Daoy (cell line): ENCODE results near the gene SPRYD3. TPM values are rescaled to one million over a fixed set of nuclear protein-coding genes. Genes with fewer than 3 reads are reported as not detected.
"Not testable (repeated sequence)": the region's sequence is repeated elsewhere in the genome, so short reads cannot be mapped to it uniquely, and the experiment has no call there.

Source experiments
- DNase-seq: peaks from one replicate; pipeline ENCODE4 v3.0.0-alpha.2; 2015; ENCODE audit warnings: low read depth
- total RNA-seq: library from RNA; depleted of rRNA; stranded (reverse); fragments of >200 nt; shearing (Covaris generic); gene quantifications from 2 replicates; pipeline ENCODE4 v1.2.3, GENCODE V29; 2014; rRNA removed

The SPRYD3 gene, protein sequence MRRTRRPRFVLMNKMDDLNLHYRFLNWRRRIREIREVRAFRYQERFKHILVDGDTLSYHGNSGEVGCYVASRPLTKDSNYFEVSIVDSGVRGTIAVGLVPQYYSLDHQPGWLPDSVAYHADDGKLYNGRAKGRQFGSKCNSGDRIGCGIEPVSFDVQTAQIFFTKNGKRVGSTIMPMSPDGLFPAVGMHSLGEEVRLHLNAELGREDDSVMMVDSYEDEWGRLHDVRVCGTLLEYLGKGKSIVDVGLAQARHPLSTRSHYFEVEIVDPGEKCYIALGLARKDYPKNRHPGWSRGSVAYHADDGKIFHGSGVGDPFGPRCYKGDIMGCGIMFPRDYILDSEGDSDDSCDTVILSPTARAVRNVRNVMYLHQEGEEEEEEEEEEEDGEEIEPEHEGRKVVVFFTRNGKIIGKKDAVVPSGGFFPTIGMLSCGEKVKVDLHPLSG
- total RNA-seq = 22.2 and 23.8 TPM in 2 replicates

GRCh38 chr12:53079226-53080117, at the start of gene SPRYD3:
Gene SPRYD3, minus strand, starts transcription at chr12:53079390. Its CDS starts 57 bp downstream, at chr12:53079333.
- peak; percentile 98 for DNase-seq

DNA sequence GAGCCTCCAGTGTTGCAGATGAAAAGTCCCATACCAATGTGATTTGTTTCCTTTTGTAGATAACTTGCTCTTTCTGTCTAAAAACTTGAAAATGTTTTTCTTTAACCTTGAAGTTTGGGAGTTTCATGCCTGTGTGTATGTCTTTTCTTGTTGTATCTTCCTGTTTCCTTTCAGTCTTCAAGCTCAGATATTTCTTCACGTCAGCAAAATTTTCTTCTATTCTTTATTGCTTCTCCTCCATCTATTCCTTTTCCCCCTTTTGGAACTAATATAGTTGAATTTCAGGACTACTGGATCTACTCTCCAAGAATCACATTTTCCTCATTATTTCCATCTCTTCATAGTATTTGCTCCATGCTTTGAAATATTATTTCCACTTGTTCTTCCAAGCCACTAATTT, 48.0 kb upstream of the SPRYD3 start:
- no peak for DNase-seq

GRCh38 chr12:53124352-53124723, 45.1 kb upstream of the SPRYD3 start:
- no peak for DNase-seq

- peak; percentile 51 for DNase-seq
Measured at GRCh38 chr12:53123578-53124351, 44.6 kb upstream of the SPRYD3 start.

DNA sequence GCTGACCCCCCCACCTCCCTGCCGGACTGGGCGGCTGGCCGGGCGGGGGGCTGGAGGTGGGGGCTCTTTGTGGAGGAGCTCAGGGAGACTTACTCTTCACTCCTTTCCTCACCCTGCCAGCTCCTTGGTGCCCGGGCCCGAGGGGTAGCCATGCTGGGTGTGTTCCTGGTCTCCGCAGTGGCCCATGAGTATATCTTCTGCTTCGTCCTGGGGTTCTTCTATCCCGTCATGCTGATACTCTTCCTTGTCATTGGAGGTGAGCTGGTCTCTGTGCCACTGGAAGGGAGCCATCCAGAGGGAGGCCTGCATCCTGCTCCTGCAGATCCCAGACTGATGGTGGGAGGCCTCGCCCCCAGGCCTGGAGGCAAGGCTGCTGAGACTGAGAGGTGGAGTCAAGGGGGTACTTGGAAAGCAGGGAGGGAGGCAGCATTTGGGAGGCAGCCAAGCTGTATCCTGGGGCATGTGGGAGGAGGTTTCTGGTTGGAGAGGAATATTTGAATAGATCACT, 43.8 kb upstream of the SPRYD3 start:
- DNase-seq = peak; percentile 50

DNA sequence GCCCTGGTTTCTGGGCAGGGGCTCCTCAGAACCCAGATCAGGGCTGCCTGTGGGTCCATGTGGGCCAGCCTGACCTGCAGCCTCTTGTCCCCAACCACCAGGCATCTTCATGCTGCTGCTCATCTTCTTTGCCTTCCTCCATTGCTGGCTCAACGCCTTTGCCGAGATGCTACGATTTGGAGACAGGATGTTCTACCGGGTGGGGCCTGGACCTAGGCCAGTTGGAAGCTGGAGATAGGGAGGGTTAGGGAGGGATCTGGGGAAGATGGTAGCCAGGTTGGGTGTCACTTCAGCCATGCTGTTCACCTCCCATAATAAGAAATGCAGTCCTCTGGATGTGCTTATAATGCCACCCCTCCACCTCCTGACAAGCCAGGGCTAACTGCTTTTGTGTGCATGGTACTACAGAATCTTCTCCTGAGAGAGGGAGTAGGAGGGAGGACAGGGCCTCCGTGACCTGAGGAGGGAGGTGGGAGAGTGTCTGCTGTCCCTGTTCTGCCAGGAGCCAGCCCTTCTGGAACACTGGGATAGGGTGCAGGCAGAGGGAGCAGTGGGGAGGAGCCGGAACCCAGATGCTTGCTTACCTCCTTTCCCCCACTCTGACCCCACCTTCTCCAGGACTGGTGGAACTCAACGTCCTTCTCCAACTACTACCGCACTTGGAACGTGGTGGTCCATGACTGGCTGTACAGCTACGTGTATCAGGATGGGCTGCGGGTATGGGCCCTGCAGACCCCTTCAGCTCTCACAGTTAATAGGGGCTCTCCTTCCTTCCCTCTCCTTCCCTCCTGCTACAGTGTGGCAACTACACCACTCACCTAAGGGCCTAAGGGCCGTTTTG, 41.7 kb upstream of the SPRYD3 start:
- DNase-seq = no peak

DNA sequence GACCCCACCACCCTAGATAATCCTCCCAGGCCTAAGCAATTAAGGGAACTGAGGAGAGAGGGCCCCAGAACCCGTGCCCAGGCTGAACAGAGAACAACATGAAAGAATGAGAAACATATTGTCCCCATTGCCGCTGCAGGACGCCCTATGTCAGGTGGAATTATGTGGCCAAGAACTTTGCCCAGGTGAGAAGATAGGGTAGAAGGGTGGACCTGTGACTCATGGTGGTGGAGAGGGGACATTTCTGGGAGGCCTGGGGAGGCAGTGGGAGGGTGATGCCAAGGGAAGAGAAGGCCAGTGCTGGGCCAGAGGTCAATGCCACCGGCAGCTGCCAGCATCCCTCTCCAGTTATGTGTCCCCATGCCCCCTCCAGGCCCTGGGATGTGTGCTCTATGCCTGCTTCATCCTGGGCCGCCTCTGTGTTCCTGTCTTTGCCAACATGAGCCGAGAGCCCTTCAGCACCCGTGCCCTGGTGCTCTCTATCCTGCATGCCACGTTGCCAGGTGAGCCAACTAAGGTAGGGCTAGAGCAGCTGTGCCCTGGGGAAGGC, 39.6 kb upstream of the SPRYD3 start:
- no peak for DNase-seq

DNA sequence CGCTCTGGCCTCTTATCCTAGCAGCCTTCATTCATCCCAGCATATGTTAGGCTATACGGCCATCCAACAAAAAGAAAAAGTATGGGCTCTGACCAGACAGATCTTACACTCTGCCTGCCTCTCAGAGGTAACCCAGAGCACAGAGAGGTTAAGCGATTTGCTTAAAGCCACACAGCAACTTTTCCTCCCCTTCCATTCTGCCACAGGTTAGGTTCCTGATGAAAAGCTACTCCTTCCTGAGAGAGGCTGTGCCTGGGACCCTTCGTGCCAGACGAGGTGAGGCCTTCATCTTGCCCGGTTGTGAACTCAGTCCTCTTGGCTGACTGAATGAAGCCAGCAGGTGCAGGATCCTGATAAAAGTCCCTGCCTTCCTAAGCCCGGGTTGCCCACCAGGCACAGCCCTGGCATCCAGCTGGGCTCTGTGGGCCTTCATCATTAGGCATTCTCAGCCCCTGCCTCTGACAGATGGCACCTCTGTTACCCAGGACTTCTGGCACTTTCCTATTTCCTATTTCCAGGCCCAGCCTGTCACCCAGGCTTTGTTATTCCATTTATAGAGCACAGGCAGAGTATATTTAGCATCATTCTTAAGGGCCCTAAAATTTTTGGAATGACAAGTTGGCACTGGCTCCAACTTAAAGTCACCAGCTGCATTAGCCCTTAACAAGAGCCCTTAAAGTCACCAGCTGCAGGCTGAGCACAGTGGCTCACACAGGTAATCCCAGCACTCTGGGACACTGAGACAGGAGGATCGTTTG, 36.9 kb upstream of the SPRYD3 start:
- no peak for DNase-seq

- no peak for DNase-seq
Measured at GRCh38 chr12:53115112-53115890, 36.1 kb upstream of the SPRYD3 start.

DNA sequence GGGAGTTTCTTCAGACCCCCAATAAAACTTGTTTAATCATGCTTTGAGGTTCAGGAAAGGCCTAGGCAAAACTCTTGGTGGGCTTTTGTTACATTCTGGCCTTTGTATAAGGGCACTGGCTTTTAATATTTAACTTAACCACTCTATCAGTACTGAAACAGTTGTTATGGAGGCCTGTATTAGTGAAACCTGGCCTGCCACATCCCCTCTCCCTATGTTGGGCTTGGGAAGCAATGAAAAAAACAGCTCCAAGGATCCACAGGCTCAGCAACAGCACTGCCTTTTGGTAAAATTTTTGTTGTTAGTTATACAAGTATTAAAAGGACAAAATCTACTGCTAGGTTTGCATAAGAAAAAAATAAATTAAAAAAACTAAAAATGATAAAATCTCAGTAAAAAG, 34.8 kb upstream of the SPRYD3 start:
- DNase-seq = no peak

GRCh38 chr12:53113136-53113705, 34.0 kb upstream of the SPRYD3 start:
- no peak for DNase-seq

GRCh38 chr12:53112431-53112830, 33.2 kb upstream of the SPRYD3 start:
- not testable (repeated sequence) for DNase-seq

GRCh38 chr12:53107122-53107521, 27.9 kb upstream of the SPRYD3 start:
- DNase-seq = no peak

GRCh38 chr12:53105712-53106439, 26.7 kb upstream of the SPRYD3 start:
- no peak for DNase-seq

GRCh38 chr12:53105256-53105655, 26.1 kb upstream of the SPRYD3 start:
- DNase-seq = no peak

DNA sequence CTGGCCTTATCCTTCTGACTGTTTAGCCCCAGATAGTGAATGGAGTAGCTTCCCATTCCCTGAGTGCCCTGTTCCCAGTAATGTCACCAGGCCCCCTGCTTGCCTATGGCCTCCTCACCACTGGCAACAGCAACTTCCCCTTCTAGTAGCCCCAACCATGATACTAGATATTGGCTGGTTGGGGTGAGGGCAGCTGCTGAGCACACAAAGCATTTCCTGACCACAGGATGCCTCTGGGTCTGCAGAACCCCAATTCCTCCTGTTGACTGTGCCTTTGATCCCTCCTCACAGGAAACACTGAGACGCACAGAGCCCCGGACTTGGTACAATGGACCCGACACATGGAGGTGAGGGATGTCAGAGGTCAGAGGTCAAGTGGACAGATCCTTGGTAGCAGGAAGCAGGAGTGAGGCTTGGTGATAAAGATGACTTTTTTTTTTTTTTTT, 24.7 kb upstream of the SPRYD3 start:
- no peak for DNase-seq

DNA sequence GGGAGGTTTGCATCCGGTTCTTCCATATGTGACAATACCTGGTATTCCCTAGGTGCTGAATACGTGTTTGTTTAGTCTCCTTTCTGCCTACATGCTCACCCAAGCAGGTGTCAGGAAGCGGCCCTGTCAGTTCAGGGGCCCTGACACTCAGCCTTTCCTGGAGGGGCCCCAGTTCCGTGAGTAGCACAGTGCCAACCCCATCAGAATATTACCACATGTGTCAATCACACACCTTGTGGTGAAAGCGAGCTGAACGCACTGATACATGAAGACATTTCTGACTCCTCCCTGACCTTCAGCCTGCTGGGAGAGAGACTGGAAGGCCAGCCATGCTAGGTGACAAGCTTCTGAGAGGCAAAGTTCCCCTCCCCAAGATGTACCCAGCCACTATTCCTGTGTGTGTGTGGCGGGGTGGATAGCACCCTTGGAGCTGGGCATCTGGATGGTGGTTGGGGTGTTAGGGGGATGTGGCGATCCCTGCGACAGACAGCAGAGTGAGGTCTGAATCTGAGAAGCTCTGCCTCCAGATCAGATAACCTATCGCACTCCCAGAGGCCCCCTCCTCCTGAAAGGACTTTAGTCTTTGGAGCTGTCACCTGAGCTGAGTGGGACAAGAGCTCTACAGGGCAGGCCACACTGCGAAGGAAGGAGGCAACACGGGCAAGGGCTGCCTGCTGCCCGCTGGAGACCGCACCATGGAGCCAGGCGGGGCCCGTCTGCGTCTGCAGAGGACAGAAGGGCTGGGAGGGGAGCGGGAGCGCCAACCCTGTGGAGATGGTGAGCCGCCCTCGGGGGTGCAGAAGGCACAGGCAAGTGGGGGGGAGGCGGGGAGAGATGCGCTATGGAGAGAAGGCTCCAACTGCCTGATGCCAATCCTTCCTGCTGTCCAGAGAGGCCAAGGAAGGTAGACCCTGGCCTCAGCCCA, 24.0 kb upstream of the SPRYD3 start, which contains the start of gene SOAT2:
SOAT2 (plus strand) TSS at position 604 of the 925 bp plus-strand sequence; CDS start at position 696, 92 bp downstream.
- no peak for DNase-seq
